ENCODE measurements around the gene FRMD3.

GRCh38 chr9:83304686-83305085 is 233.5 kb downstream of the FRMD3 start:
- TF ChIP-seq CTCF (IDR thresholded peaks at IDR 0.05): no peak
- TF ChIP-seq POLR2A (IDR thresholded peaks at IDR 0.05): no peak
